ENCODE measurements around the gene SETDB2. TPM values are rescaled to one million over a fixed set of nuclear protein-coding genes. Genes with fewer than 3 reads are reported as not detected.

SETDB2 gene
- total RNA-seq, 4 donors from 2014 or later = 1.7 to 6.2 (median 4.6) TPM

DNA sequence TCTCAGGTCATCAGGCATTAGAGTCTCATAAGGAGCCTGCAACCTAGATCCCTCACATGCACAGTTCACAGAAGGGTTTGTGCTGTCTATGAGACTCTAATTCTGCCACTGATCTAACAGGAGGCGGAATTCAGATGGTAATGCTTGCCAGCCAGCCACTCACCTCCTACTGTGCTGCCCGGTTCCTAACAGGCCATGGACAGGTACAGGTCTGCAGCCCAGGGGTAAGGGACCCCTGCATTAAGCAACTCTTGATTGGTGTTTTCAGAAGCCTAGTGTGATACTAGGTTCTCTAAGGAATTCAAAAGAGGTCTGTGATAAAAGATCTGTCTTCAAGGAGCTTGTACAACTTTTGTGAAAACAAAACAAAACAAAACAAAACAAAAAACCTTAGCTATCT is 31.3 kb upstream of the SETDB2 start:
- Histone ChIP-seq H3K27me3 (no peaks in the 10 kb centered on the region), H3K27ac (no peak overlapping the region), H3K36me3 (no peaks in the 10 kb centered on the region), H3K4me3 (no peak overlapping the region), H3K4me1 (peaks cover 0 to 8% of the 10 kb centered on the region in 2 donors), H3K9me3 (no peaks in the 10 kb centered on the region)
- no peak for TF ChIP-seq POLR2A (IDR thresholded peaks at IDR 0.05)
- TF ChIP-seq, protein P1, sequence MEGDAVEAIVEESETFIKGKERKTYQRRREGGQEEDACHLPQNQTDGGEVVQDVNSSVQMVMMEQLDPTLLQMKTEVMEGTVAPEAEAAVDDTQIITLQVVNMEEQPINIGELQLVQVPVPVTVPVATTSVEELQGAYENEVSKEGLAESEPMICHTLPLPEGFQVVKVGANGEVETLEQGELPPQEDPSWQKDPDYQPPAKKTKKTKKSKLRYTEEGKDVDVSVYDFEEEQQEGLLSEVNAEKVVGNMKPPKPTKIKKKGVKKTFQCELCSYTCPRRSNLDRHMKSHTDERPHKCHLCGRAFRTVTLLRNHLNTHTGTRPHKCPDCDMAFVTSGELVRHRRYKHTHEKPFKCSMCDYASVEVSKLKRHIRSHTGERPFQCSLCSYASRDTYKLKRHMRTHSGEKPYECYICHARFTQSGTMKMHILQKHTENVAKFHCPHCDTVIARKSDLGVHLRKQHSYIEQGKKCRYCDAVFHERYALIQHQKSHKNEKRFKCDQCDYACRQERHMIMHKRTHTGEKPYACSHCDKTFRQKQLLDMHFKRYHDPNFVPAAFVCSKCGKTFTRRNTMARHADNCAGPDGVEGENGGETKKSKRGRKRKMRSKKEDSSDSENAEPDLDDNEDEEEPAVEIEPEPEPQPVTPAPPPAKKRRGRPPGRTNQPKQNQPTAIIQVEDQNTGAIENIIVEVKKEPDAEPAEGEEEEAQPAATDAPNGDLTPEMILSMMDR (IDR thresholded peaks at IDR 0.05 in 4 of 5, conservative IDR thresholded peaks at IDR 0.05 in 1 of 5) = no peak
- in situ Hi-C loops (cut with MboI; ENCODE audit: low sequenced_read_pairs in 4 of 4) = no loop called here
- ATAC-seq (no peak), DNase-seq (no peak)
- intact Hi-C loops (cut with DNase I; ENCODE audit: low total_unique reads) = no loop called here

DNA sequence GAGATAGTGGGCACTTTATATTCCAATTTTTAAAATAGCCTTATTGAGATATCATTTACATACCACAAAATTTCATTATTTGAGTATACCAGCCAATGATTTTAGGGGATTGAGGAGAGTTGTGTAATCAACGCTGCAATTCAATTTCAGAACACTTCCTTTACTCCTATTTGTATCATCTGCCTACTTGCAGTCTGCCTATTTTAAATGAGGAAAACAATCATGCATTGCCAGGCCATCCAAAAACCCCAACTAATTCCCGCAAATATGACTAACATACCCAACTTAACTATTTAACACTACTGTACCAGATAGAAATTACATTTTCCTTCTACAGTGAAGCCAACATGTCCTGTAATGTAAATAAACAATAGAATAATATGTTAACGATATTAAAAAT is 26.9 kb upstream of the SETDB2 start:
- intact Hi-C loops (cut with DNase I; ENCODE audit: low total_unique reads) = no loop called here
- in situ Hi-C loops (cut with MboI; ENCODE audit: low sequenced_read_pairs in 4 of 4) = no loop called here
- TF ChIP-seq, protein P1 (IDR thresholded peaks at IDR 0.05 in 4 of 5, conservative IDR thresholded peaks at IDR 0.05 in 1 of 5) = no peak
- no peak for TF ChIP-seq POLR2A (IDR thresholded peaks at IDR 0.05)
- Histone ChIP-seq H3K4me1 (no peaks in the 10 kb centered on the region), H3K27ac (no peak overlapping the region), H3K36me3 (no peaks in the 10 kb centered on the region), H3K27me3 (no peaks in the 10 kb centered on the region), H3K9me3 (no peaks in the 10 kb centered on the region), H3K4me3 (no peak overlapping the region)
- DNase-seq (no peak), ATAC-seq (no peak)

GRCh38 chr13:49418206-49418605 is 25.9 kb upstream of the SETDB2 start:
- DNase-seq (no peak), ATAC-seq (no peak)
- intact Hi-C loops (cut with DNase I; ENCODE audit: low total_unique reads) = no loop called here
- H3K4me1 ChIP-seq = no peaks in the 10 kb centered on the region
- H3K36me3 ChIP-seq = no peaks in the 10 kb centered on the region
- no peak overlapping the region for H3K27ac ChIP-seq
- TF ChIP-seq POLR2A (IDR thresholded peaks at IDR 0.05) = no peak
- TF ChIP-seq, protein P1 (IDR thresholded peaks at IDR 0.05 in 4 of 5, conservative IDR thresholded peaks at IDR 0.05 in 1 of 5) = no peak
- no peak overlapping the region for H3K4me3 ChIP-seq
- in situ Hi-C loops (cut with MboI; ENCODE audit: low sequenced_read_pairs in 4 of 4) = no loop called here
- H3K27me3 ChIP-seq = no peaks in the 10 kb centered on the region
- no peaks in the 10 kb centered on the region for H3K9me3 ChIP-seq

DNA sequence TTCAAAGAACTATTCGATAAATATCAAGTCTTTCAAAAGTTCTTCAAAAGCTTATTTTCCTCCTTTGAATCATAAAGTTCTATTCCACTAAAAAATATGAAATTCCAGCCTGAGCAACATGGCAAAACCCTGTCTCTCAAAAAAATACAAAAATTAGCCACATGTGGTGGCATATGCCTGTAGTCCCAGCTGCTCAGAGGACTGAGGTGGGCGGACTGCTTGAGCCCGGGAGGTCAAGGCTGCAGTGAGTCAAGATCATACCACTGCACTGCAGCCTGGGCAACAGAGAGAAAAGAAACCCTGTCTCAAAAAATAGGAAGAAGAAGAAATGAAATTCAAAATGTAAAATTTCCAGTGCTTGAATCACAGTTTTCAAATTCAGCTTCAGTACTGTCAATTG is 24.8 kb upstream of the SETDB2 start:
- no peaks in the 10 kb centered on the region for H3K36me3 ChIP-seq
- intact Hi-C loops (cut with DNase I; ENCODE audit: low total_unique reads) (no loop called here), in situ Hi-C loops (cut with MboI; ENCODE audit: low sequenced_read_pairs in 4 of 4) (no loop called here)
- no peak overlapping the region for H3K4me3 ChIP-seq
- no peaks in the 10 kb centered on the region for H3K9me3 ChIP-seq
- no peak overlapping the region for H3K27ac ChIP-seq
- TF ChIP-seq, protein P1 (IDR thresholded peaks at IDR 0.05 in 4 of 5, conservative IDR thresholded peaks at IDR 0.05 in 1 of 5) = no peak
- TF ChIP-seq POLR2A (IDR thresholded peaks at IDR 0.05) = no peak
- DNase-seq (no peak), ATAC-seq (no peak)
- H3K4me1 ChIP-seq = no peaks in the 10 kb centered on the region
- H3K27me3 ChIP-seq = no peaks in the 10 kb centered on the region

DNA sequence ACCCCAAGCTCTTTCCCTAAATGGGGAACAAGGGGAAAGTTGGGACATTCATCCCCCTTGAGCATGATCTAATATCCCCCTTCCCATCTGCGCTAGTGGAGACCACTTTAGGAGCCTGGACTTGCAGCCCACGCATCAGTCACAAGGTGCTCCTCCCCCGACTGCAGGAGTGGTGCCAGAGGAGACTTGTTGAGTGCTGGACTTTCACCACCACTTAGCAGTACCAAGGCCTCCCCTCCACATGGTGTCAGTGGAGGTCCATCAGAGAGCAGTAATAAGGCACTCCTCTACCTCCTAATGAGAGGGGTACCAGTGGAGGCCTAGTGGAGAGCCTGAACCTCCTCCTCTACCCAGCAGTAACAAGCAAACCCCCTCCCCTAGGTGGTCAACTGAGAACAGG is 22.7 kb upstream of the SETDB2 start:
- Histone ChIP-seq H3K4me1 (no peaks in the 10 kb centered on the region), H3K27ac (no peak overlapping the region), H3K27me3 (no peaks in the 10 kb centered on the region), H3K36me3 (no peaks in the 10 kb centered on the region), H3K9me3 (no peaks in the 10 kb centered on the region), H3K4me3 (no peak overlapping the region)
- no peak for ATAC-seq
- intact Hi-C loops (cut with DNase I; ENCODE audit: low total_unique reads) = no loop called here
- no peak for DNase-seq
- in situ Hi-C loops (cut with MboI; ENCODE audit: low sequenced_read_pairs in 4 of 4) = no loop called here
- TF ChIP-seq, protein P1 (IDR thresholded peaks at IDR 0.05 in 4 of 5, conservative IDR thresholded peaks at IDR 0.05 in 1 of 5) = no peak
- TF ChIP-seq POLR2A (IDR thresholded peaks at IDR 0.05) = no peak
